Bronchial smooth muscle cell (primary cell): ENCODE data around the gene BST2. TPM values are rescaled to one million over a fixed set of nuclear protein-coding genes. Genes with fewer than 3 reads are reported as not detected.

Source experiments
- total RNA-seq: library from RNA; depleted of rRNA; stranded (reverse); fragments of >200 nt; gene quantifications from 2 replicates; pipeline ENCODE4 v1.2.1, GENCODE V29; 2014

Gene BST2
- total RNA-seq, result 0.60 and 2.8 TPM in 2 replicates

GRCh38 chr19:17405250-17406045 is at the start of gene BST2:
Gene BST2, minus strand, starts transcription at chr19:17405630. Its CDS starts 55 bp downstream, at chr19:17405575.

GRCh38 chr19:17448131-17448967 is 42.9 kb upstream of the BST2 start, which contains the start of gene TMEM221:
Gene TMEM221, minus strand, starts transcription at chr19:17448668. Its CDS starts 206 bp downstream, at chr19:17448462.

GRCh38 chr19:17419621-17420474 is 14.4 kb upstream of the BST2 start, which contains the start of gene MVB12A:
Gene MVB12A, plus strand, starts transcription at chr19:17420047. Its CDS starts 89 bp downstream, at chr19:17420136.

GRCh38 chr19:17393914-17394313 is 11.5 kb downstream of the BST2 start, which contains the start of gene CCDC194:
Gene CCDC194, minus strand, starts transcription at chr19:17394196. Its CDS starts 38 bp downstream, at chr19:17394158.

GRCh38 chr19:17376935-17377600 is 28.4 kb downstream of the BST2 start, which contains the start of gene PLVAP:
Gene PLVAP, minus strand, starts transcription at chr19:17377342. Its CDS starts 54 bp downstream, at chr19:17377288.

Other genes starting within 250 kb of the BST2 start
- gene USE1, start 190.3 kb downstream of the BST2 start, total RNA-seq, result 26.0 and 39.9 TPM in 2 replicates
- 0.94 and 2.2 TPM in 2 replicates for gene OCEL1, start 179.4 kb downstream of the BST2 start, total RNA-seq
- gene NR2F6, start 159.7 kb downstream of the BST2 start, total RNA-seq, result 22.4 and 24.0 TPM in 2 replicates
- not detected in 2 replicates for gene USHBP1, start 140.9 kb downstream of the BST2 start, total RNA-seq
- gene BABAM1, start 138.2 kb downstream of the BST2 start, total RNA-seq, result 90.1 and 101 TPM in 2 replicates
- 0.16 and 0.17 TPM in 2 replicates for gene ANKLE1, start 123.7 kb downstream of the BST2 start, total RNA-seq
- gene ABHD8, start 102.2 kb downstream of the BST2 start, total RNA-seq, result 8.7 and 10.6 TPM in 2 replicates
- 17.3 and 29.0 TPM in 2 replicates for gene MRPL34, start 99.8 kb downstream of the BST2 start, total RNA-seq
- 16.5 TPM in 2 replicates for gene DDA1, start 96.1 kb downstream of the BST2 start, total RNA-seq
- gene ANO8, start 70.8 kb downstream of the BST2 start, total RNA-seq, result 2.2 and 3.9 TPM in 2 replicates
- gene GTPBP3, start 68.1 kb downstream of the BST2 start, total RNA-seq, result 7.6 and 8.0 TPM in 2 replicates
- gene PLVAP, start 28.3 kb downstream of the BST2 start, total RNA-seq, result not detected in 2 replicates
- not detected in 2 replicates for gene CCDC194, start 11.4 kb downstream of the BST2 start, total RNA-seq
- gene MVB12A, start 14.4 kb upstream of the BST2 start, total RNA-seq, result 21.3 and 32.6 TPM in 2 replicates
- gene TMEM221, start 43.0 kb upstream of the BST2 start, total RNA-seq, result 0.09 and 0.16 TPM in 2 replicates
- not detected in 2 replicates for gene NXNL1, start 55.3 kb upstream of the BST2 start, total RNA-seq
- 17.8 and 28.9 TPM in 2 replicates for gene SLC27A1, start 64.9 kb upstream of the BST2 start, total RNA-seq
- gene PGLS, start 106.0 kb upstream of the BST2 start, total RNA-seq, result 46.0 and 58.2 TPM in 2 replicates
- 43.1 and 54.9 TPM in 2 replicates for gene COLGALT1, start 150.0 kb upstream of the BST2 start, total RNA-seq